ENCODE results near the gene SAMD8. TPM values are rescaled to one million over a fixed set of nuclear protein-coding genes. Genes with fewer than 3 reads are reported as not detected.
"Not testable (repeated sequence)": the region's sequence is repeated elsewhere in the genome, so short reads cannot be mapped to it uniquely, and the experiment has no call there.

SAMD8 gene
- total and polyA plus RNA-seq, 8 donors = 12.9 to 22.4 (median 14.2) TPM

- Histone ChIP-seq H3K4me1 (peaks cover 0 to 29% of the 10 kb centered on the region in 2 donors), H3K36me3 (no peaks in the 10 kb centered on the region), H3K27me3 (no peaks in the 10 kb centered on the region), H3K27ac (no peak overlapping the region), H3K4me3 (no peak overlapping the region), H3K9me3 (no peaks in the 10 kb centered on the region)
- ATAC-seq (no peak), DNase-seq (no peak)
- intact Hi-C loops (cut with DNase I) = loop anchor here in 1 of 2 donors (10.0 kb wide), 1 partner anchor 129 kb away; the partner anchor contains the start of gene COMTD1
- TF ChIP-seq CTCF (IDR thresholded peaks at IDR 0.05) = no peak
Measured at GRCh38 chr10:75106242-75106641, 5.2 kb upstream of the SAMD8 start.

- not testable (repeated sequence) for DNase-seq, ATAC-seq, H3K27me3 ChIP-seq, H3K36me3 ChIP-seq, H3K27ac ChIP-seq, H3K4me3 ChIP-seq, H3K9me3 ChIP-seq
- peaks cover 0 to 29% of the 10 kb centered on the region in 2 donors for H3K4me1 ChIP-seq
- intact Hi-C loops (cut with DNase I) = loop anchor here in 1 of 2 donors (10.0 kb wide), 1 partner anchor 128 kb away; the partner anchor contains the start of gene COMTD1
Measured at GRCh38 chr10:75106891-75107290, 4.6 kb upstream of the SAMD8 start.

GRCh38 chr10:75107756-75108683 is 3.4 kb upstream of the SAMD8 start:
- TF ChIP-seq CTCF (IDR thresholded peaks at IDR 0.05) = no peak
- Histone ChIP-seq H3K27me3 (no peaks in the 10 kb centered on the region), H3K36me3 (no peaks in the 10 kb centered on the region), H3K9me3 (no peaks in the 10 kb centered on the region), H3K4me3 (no peak overlapping the region), H3K27ac (peak overlapping the region in 1 of 2 donors; percentile 74), H3K4me1 (peaks cover 0 to 36% of the 10 kb centered on the region in 2 donors)
- no peak for DNase-seq
- ATAC-seq = no peak
- intact Hi-C loops (cut with DNase I) = loop anchor here in 1 of 2 donors (10.0 kb wide), 1 partner anchor 127 kb away; the partner anchor contains the start of gene COMTD1

GRCh38 chr10:75108684-75109458 is 2.6 kb upstream of the SAMD8 start:
- intact Hi-C loops (cut with DNase I) = loop anchor here in 1 of 2 donors (10.0 kb wide), 1 partner anchor 126 kb away; the partner anchor contains the start of gene COMTD1
- H3K36me3 ChIP-seq = no peaks in the 10 kb centered on the region
- no peak for ATAC-seq
- peak in 1 of 2 donors; percentile 51 for TF ChIP-seq CTCF (IDR thresholded peaks at IDR 0.05)
- peaks cover 0 to 45% of the 10 kb centered on the region in 2 donors for H3K4me1 ChIP-seq
- no peaks in the 10 kb centered on the region for H3K9me3 ChIP-seq
- peak overlapping the region in 1 of 2 donors; percentile 74 for H3K27ac ChIP-seq
- H3K4me3 ChIP-seq = no peak overlapping the region
- H3K27me3 ChIP-seq = no peaks in the 10 kb centered on the region
- DNase-seq = no peak

- Histone ChIP-seq H3K4me1 (peaks cover 0 to 47% of the 10 kb centered on the region in 2 donors), H3K9me3 (no peaks in the 10 kb centered on the region), H3K27ac (peak overlapping the region in 1 of 2 donors; percentile 74), H3K4me3 (no peak overlapping the region), H3K36me3 (no peaks in the 10 kb centered on the region), H3K27me3 (no peaks in the 10 kb centered on the region)
- DNase-seq (no peak), ATAC-seq (no peak)
- intact Hi-C loops (cut with DNase I) = loop anchor here in 1 of 2 donors (10.0 kb wide), 1 partner anchor 125 kb away; the partner anchor contains the start of gene COMTD1
- no peak for TF ChIP-seq CTCF (IDR thresholded peaks at IDR 0.05)
Measured at GRCh38 chr10:75109459-75109778, 2.0 kb upstream of the SAMD8 start.

All from left lung (tissue), 10 donors.